Esophagus squamous epithelium (tissue), 4 donors: Measurements from ENCODE around the gene DPEP1.

Experiments
- POLR2A ChIP-seq, 4 donors: fragments of 450-650 bp; IDR thresholded peaks; one replicate each; pipeline ENCODE4 v1.6.1; 2017; ENCODE audit warnings: antibody characterized with exemption in 4 of 4, mild to moderate bottlenecking in 4 of 4, moderate library complexity in 3 of 4
- TF ChIP-seq, protein P1 (sequence below), 6 experiments: fragments of 450-650 bp in 4 of 6; fragments of 200-600 bp in 2 of 6; sonication (generic) in 2 of 6; IDR thresholded peaks; one replicate each; pipeline ENCODE4 v1.5.1; 2016 to 2019; ENCODE audit warnings: antibody characterized with exemption in 6 of 6, mild to moderate bottlenecking in 4 of 6, moderate library complexity in 4 of 6

DNA sequence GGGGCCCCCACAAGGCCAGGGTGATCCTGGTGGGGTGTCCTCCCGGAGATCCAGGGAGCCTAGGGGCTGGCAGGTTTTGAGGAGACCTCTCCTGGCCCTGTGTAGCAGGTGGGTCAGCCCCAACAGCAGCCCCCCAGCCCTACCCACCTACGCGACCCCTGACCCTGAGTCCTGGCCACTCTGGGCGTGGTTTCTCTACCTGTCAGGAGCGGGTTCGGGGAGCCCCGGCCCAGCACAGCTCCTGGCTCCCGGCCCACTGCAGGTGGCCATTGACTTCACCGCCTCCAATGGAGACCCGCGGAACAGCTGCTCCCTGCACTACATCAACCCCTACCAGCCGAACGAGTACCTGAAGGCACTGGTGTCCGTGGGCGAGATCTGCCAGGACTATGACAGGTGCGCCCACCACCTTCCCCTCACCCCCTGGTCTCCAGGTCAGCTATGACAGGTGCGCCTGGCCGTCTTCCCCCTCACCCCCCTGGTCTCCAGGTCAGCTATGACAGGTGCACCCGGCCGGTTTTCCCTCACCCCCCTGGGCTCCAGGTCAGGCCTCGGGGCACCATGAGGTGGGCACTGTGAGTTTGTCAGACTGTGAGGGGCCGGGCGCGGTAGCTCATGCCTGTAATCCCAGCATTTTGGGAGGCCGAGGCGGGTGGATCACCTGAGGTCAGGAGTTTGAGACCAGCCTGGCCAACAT is 24.9 kb upstream of the DPEP1 start:
- TF ChIP-seq, protein P1, sequence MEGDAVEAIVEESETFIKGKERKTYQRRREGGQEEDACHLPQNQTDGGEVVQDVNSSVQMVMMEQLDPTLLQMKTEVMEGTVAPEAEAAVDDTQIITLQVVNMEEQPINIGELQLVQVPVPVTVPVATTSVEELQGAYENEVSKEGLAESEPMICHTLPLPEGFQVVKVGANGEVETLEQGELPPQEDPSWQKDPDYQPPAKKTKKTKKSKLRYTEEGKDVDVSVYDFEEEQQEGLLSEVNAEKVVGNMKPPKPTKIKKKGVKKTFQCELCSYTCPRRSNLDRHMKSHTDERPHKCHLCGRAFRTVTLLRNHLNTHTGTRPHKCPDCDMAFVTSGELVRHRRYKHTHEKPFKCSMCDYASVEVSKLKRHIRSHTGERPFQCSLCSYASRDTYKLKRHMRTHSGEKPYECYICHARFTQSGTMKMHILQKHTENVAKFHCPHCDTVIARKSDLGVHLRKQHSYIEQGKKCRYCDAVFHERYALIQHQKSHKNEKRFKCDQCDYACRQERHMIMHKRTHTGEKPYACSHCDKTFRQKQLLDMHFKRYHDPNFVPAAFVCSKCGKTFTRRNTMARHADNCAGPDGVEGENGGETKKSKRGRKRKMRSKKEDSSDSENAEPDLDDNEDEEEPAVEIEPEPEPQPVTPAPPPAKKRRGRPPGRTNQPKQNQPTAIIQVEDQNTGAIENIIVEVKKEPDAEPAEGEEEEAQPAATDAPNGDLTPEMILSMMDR (IDR thresholded peaks at IDR 0.05) = no peak
- TF ChIP-seq POLR2A (IDR thresholded peaks at IDR 0.05) = no peak
